Thyroid gland (tissue), 4 donors: ENCODE data around the gene FGF13.

Experiments
- CTCF ChIP-seq, 6 experiments: fragments of 200-600 bp in 3 of 6; fragments of 450-650 bp in 3 of 6; sonication (generic) in 3 of 6; IDR thresholded peaks; one replicate each; pipeline ENCODE4 v1.5.1; 2016 to 2019; ENCODE audit warnings: antibody characterized with exemption in 6 of 6, mild to moderate bottlenecking in 2 of 6, inconsistent platforms in 1 of 6, moderate library complexity in 1 of 6
- POLR2A ChIP-seq, 2 donors: fragments of 450-650 bp; IDR thresholded peaks; one replicate each; pipeline ENCODE4 v1.6.1; 2017; ENCODE audit warnings: antibody characterized with exemption in 2 of 2, mild to moderate bottlenecking in 2 of 2, moderate library complexity in 1 of 2

GRCh38 chrX:138648568-138648967 lies 62.9 kb downstream of the FGF13 start:
- TF ChIP-seq CTCF (IDR thresholded peaks at IDR 0.05) (no peak), POLR2A (IDR thresholded peaks at IDR 0.05) (no peak)
